Stimulated activated CD4-positive, alpha-beta T cell treated with anti-CD3 and anti-CD28 coated beads, Interleukin-15, amount 100 ng/mL, for 24 hours (primary cell): ENCODE data around the gene UBLCP1.
"Not testable (repeated sequence)": the region's sequence is repeated elsewhere in the genome, so short reads cannot be mapped to it uniquely, and the experiment has no call there.

Source experiments
- DNase-seq: peaks from one replicate; pipeline ENCODE4 v3.0.0-alpha.2; 2020

Gene UBLCP1, protein sequence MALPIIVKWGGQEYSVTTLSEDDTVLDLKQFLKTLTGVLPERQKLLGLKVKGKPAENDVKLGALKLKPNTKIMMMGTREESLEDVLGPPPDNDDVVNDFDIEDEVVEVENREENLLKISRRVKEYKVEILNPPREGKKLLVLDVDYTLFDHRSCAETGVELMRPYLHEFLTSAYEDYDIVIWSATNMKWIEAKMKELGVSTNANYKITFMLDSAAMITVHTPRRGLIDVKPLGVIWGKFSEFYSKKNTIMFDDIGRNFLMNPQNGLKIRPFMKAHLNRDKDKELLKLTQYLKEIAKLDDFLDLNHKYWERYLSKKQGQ

DNA sequence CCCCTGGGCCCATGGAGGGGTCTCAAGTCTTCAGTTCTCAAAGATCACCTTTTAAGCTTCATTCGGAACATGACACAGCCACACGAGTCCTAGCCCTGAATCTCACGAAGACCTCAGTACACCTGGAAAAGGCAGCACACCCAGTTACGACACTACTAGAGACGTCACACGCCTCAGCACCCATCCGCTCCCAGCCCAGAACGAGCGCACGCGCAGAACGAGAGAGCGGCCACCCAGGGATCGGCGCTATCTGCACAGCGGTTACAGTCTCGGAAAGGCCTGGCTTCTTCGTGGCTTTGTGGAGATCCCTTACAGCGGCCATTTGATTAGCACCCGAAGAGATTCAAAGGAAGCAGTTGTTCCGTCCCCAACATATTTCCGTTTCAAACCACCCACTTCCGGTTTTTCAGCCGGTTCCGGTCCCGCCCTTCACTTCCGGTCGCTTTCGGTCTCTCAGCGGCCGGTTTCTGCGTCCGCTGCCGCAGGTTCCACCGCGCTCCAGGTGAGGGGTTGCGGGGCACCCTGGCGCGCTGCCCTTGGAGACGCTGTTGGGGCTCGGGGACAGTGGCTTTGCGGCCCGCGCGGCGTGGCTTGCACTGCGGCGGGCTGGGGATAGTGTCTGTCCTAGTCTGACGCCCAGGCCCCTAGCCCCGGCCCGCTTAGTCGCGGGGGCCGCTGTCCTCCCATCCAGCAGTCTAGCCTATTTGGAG, at the start of gene UBLCP1:
Gene UBLCP1, plus strand, starts transcription at position 432 of the 710 bp plus-strand sequence. CDS start 5,626 bp downstream, outside the sequence.
- DNase-seq = peak; percentile 87

DNA sequence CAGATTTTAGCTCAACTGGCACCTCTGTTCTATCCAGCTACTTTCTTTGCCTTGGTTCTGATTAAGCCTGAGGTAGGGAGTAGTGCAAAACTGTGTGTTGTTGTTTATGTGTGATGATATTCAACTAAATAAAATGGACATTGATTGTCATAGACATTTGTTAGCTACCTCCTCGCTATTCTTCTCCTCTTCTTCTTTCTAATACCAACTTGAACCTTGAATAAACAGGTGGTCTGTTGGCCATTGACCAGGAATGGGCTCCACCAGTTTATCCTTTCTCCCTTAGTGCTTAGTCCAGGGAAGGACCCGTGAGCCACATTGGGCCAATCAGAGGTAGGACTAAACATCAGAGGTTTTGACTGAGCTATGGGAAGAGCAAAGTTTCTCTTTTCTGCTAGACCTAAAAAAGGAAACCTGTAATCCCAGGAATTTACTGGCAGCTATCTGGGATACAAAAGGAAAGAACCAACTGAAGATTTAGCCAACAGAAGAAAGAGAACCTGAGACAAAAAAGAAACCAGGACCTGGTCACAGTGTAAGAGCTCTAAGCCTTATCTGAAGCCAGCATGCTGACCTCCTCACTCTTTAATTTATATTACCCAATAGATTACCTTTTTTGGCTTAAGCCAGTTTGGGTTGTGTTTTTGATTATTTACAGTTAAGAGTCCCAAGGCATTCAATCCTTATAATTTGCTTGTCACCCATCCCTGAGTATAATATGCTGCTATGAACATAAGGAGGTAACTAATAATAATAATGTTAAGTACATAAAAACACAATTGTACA, 48.4 kb upstream of the UBLCP1 start:
- no peak for DNase-seq

DNA sequence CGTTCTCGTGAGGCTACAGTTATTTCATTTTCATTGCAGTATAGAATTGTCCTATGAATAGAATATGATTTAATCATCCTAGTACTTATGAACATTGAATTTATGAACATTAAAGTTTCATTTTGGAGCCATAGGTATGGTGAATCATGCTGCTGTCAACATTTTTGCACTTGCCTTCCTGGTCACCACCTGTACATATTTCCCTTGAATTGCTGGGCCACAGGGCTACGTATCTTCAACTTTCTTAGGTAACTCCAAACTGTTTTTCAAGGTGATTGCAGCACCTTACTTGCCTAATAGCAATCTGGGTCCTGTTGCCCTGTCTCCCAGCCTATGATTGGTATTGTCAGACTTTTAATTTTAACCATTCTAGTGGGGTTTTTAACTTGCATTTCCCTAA, 47.2 kb upstream of the UBLCP1 start:
- DNase-seq = no peak

DNA sequence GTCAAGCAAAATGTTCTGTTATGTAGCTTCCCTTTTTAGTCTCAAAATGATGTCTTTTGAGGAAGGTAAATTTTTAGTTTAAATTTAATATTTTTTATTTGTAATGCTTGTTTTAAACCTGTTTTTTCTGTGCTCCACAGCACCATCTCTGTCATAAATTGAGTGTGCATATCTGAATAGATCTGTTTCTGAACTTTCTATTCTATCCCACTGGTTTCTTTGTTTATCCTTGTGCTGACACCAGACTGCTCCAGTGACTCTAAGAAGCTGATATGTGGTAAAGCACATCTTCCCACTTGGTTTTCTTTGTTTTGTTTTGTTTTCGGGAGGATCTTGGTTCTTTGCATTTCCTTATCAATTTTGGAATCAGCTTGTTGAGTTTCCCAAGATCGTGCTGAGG, 46.6 kb upstream of the UBLCP1 start:
- no peak for DNase-seq

DNA sequence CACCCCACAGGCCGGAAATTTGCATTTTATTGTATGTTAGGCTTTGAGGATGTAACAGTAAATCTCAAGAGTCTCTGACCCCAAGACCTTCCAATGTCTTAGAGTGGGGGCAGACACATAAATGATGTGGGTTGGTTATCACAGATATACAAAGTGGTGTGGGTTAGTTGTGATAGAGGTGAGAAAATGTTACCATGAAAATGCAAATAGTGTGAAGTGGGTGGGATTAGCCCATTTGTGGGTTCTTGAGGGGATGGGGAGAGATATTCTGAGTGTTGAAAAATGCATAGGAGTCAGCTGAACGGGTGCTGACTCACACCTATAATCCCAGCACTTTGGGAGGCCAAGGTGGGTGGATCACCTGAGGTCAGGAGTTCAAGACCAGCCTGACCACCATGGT, 45.9 kb upstream of the UBLCP1 start:
- DNase-seq = no peak

DNA sequence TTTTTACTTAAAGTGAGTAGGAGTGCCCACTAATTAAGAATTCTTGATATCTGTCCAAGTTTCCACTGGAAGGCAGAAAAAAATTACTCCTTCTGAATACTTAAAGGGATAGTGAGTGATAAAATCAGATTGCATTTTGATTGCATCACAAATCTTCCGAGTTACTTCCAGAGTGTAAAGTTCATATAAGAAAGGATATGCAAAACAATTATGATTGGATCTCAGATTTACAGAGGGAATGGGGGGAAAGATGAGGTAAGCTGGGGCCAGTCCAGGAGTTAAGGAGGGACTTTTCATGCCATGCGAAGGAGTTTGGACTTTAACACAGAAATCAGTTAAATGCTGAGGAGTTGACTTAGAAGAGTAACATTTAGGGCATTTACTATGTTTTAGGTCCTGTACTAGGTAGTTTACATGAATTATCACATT, 44.5 kb upstream of the UBLCP1 start:
- no peak for DNase-seq

DNA sequence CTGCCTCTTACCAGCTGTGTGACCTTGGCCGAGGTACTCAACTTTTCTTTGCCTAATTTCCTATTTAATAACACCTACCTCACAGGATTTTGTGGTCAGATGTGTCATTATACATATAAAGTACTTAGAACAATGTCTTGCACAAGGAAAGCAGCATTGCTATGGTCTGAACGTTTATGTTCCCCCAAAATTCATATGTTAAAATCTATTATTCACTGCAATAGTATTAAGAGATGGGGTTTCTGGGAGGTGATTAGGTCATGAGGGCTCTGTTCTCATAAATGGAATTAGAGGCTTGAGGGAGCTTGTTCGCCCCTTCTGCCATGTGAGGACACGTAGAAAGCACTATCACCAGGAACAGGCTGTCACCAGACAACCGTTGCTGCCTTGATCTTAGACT, 42.9 kb upstream of the UBLCP1 start:
- no peak for DNase-seq

DNA sequence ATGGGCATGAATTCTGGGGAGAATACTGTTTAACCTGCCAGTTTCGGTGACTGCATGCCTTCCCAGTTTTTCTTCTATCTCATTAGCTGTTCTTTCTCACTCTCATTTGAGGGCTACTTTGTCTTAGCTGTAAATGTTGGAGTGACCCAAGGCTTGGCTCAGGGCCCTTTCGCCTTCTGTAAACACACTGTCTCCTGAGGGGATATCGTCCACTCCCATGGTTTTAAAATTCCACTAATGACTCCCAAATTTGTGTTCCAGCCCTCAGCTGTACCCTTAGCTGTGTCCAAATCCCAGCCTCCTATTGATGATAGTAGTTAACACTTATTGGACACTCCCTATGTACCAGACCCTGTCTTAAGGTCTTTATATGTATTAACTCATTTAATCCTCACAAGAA, 39.6 kb upstream of the UBLCP1 start:
- no peak for DNase-seq

DNA sequence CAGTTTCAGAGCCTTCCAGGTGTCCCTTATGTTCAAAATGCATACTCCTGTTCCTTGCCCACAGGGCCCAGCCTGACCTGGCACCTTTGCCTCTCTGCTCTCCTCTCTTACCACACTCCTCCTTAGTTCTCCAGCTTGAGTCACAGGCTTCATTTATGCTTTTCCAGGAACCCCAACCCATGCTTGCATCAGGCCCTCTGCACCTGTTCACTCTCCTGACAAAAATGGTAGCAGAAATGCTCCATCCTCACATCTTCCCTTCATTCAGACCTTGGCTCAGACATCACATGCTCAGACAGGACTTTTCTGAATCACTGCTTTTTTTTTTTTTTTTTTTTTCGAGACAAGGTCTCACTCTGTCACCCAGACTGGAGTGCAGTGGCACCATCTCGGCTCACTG, 38.6 kb upstream of the UBLCP1 start:
- no peak for DNase-seq

DNA sequence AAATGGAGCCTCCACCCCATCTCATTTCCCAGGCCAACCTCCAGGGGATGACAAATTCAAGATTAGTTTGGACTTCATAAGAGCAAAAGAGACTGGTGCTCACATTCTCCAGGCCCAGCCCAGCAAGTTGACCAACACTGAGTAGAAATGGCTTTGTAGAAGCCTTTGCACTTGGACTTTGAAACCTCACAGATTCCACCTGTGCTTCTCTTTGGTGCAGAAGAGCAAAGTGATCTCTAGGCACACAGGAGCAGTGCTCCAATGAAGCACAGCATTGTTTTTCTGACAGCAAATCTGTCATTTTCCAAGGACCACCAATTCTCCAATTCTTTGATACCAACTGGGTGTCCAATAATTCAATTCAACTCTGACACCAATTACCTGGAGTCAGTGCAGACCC, 36.6 kb upstream of the UBLCP1 start:
- no peak for DNase-seq

DNA sequence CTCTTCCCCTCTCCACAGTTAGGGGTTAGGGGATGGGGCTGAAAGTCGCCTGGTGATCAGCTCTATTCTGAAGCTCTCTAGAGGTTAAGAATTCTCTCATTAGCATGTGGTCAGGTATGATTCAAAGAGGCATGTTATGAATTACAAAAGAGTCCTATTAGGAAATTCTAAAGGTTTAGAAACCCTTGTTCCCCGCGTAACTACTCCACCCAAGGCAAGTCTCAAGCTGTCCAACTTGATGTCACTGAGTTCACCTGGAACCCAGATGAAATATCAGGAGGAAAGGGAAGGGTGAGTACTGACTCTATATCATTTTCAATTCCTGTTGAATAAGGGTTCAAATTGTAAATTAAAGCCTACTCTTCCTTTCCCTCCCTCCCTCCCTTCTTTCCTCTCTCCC, 35.6 kb upstream of the UBLCP1 start:
- no peak for DNase-seq

DNA sequence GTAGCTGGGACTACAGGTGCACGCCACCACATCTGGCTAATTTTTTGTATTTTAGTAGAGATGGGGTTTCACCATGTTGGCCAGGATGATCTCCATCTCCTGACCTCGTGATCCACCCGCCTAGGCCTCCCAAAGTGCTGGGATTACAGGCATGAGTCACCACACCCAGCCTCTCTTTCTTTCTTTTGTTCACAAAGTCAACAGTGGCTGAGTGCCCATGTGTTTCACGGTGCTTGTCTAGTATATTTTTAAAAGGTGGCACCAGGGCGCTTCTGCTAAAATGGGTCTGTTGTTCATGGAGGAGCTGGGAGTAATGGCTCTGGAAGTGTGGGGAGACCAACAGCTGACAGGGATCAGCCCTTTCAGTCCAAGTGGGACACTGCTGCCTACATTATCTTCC, 35.0 kb upstream of the UBLCP1 start:
- DNase-seq = not testable (repeated sequence)

DNA sequence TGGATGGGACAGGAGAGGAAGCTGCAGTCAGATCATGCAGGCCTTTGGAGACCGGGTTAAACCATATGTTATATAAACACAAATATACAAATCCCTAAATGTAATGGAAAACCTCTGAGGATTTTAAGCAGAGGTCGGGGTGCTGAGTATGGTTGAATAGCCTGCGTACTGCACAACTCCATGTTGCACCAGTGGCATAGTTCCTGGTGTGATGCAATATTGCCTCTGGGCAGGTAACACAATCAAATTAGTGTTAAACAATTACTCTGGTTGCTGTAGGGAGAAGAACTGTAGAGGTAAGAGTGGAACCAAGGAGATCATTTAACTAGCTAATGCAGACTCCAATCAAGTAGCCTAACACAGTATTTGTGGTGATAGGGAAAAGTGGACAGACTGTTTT, 32.4 kb upstream of the UBLCP1 start:
- no peak for DNase-seq

DNA sequence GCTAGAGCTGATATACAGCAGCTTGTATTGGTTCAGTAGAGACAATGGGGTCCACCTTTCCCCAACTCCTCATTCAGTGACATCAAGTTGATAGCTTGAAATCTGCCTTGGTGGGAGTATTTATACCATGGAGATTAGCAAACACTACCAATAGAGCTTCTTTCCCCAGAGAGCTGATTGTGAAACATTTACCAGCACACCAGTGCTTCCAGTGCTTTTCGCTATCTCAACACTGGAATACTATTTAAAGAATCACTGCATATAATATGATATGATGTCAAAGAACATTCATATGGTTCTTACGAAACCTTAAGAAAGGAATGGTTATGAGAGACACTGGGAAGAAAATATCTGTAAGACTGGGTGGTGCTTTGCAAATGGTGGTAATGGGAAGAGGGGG, 31.9 kb upstream of the UBLCP1 start:
- no peak for DNase-seq

DNA sequence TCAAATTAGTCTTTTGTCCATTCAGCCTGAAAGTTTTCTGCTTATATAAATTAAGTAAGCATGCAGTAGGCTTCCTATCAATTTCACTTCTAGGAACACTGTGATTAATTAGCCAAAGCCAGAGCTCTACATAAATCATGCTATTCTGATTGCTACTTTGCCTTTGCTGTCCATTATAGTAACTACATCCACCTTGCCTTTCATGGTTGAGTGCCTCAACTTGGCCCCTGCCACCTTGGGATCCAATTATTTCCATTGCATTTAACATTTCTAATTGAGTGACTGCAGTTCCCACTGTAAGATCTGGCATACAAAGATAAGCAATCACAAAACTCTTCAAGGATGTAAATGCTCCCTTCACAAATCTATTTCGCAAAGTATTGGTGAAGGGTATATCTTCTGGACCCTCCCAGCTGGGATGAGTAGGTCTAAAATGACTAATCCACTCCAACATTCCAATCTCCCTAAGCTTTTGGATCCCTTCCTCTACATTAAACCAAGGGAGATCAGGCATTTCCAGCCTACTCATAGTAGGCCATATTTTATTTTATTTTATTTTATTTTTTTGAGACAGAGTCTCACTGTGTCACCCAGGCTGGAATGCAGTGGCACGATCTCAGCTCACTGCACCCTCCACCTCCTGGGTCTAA, 27.1 kb upstream of the UBLCP1 start:
- DNase-seq = not testable (repeated sequence)

DNA sequence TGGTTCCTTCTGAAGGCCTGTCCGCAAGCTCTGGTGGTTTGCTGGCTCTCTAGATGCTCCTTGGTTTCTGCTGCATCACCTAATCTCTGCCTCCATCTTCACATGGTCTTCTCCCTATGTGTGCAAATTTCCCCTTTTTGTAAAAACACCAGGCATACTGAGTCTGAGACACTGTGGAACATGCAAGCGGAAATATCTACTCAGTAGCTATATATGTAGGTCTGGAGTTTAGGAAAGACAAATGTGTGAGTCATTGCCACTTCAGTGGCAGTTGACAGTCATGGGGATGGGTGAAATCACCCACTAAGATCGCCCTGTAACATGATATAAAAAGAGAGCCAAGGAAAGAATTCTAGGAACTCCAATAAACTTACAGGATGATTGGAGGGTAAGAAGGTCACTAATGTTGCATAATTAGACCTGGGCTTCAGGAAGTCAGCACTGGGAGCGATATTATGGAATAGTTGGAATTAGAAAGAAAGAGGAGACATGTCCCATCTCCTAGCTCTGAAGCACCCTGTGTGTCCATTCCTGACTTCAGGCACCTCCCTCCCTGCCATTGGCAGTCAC, 22.7 kb upstream of the UBLCP1 start:
- peak; percentile 43 for DNase-seq

DNA sequence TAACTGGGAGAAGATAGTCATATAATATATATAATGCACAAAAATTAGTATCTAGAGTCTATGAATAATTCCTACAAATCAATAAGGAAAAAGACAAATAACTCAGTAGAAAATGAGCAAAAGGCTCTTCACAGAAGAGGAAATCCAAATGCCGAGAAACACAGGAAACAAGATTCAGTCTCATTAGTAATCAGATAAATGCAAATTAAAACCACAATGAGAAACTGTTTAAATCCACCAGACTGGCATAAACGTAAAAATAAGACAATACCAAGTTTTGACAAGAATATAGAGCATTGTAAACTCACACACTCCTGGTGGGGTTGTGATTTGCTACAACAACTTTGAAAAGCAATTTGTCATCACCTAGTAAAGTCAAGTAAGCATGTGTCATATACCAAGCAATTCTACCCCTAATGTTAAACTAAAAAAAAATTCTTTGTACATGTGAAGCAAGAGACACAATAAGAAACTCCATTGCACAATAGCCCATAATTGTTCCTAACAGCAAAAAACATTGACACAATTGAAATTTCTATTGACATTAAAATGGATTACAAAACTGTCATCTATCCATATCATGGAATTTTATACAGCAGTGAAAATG, 21.0 kb upstream of the UBLCP1 start:
- no peak for DNase-seq

DNA sequence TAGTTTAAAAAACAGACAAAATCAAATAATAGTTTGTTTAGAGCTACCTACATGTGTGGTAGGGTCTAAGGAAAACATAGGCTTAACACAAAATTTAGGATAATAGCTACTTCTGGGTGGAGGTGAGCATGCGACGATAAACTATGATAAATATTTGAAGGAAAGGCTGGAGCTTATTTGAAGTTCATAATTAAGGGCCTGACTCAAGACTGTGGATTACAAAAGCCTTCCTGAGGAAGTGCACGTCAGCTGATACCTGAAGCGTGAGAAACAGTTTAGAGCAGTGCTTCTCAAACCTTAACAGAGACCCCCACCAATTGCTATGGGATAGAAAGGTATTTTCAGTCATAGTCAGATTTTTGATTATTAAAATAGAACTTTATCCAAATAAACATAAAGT, 20.4 kb upstream of the UBLCP1 start:
- DNase-seq = no peak

DNA sequence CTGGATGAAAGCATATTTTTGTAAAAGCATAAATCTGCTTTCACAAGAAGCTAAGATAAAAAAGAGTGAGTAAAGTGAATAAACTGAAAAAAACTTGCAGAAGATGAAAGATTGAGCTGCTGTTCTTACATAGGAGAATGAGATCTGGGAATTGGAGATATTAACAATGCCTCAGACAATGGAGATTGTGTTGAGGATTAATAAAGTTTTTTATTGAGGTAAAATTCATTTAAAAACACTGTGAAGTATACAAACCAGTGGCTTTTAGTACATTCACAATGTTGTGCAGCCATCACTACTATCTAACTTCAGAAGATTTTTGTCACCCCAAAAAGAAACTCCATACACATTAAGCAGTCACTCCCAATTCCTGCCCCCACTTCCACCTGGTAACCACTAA, 19.7 kb upstream of the UBLCP1 start:
- DNase-seq = no peak

DNA sequence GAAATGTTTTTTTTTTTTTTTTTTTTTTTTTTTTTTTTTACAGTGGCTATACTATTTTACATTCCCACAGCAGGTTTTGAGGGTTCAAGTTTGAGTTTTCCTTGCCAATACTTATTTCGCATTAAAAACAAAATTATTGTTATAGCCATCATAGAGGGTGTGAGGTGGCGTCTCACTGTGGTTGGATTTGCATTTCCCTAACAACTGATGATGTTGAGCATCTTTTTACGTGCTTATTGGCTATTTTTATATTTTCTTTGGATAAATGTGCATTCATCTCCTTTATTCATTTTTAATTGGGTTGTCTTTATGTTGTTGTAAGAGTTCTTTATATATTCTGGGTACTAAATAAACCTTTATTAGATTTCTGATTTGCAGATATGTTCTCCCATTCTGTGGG, 18.9 kb upstream of the UBLCP1 start:
- no peak for DNase-seq

DNA sequence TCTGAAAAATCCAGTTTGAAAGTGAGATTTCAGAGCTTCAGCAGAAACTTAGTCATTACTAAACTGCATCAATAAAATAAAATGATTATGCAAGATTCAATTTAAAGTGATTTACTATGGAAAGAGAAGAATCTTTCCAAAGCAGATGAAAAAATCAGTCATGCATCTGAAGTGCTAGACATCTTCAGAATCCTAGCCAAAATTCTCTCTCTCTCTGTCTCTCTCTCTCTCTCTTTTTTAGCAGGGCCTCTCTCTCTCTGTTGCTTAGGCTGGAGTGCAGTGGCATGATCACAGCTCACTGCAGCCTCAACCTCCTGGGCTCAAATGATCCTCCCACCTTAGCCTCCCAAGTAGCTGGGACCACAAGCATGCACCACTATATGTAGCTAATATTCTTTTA, 18.2 kb upstream of the UBLCP1 start:
- DNase-seq = no peak

DNA sequence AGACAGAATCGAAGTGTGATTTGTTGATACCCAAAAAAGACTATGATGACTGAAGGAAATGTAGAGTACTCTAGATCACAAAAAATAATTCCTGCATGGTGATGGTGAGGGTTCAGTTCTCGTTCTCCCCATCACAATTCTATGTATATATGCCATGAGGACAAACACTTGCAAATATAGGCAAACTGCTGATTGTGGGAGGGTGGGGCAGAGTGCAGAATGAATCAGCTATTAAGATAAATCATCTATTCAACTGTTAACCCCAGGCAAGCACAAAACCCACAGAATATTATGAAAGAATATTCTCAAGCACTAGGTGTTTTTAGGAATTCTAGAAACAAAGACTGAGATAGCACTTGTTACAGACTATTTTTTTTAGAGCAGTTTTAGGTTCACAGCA, 13.9 kb upstream of the UBLCP1 start:
- no peak for DNase-seq

DNA sequence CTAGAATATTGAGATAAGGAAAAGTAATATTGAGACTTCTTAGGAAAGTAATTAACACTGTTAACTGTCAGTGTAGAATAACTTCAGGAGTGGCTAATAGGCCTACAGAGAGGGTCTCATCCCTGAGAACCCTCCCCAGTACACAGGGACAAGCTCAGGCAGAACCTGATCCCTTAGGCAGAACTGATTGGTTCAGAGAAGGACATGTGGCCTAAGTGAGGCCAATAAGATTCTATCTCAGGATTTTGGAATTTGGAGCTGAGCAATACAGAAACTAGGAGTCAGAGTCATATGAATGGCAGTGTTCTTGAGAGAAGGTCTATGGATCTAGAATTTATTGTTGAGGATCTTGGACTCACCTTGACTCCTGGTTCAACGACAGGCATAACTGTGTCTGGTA, 10.9 kb upstream of the UBLCP1 start:
- DNase-seq = no peak
